Stimulated activated memory B cell treated with anti-CD40 and anti-IgM and Interleukin-4, amounts not matched to agents 10 μg/mL and 1 μg/mL and 100 μg/mL, for 72 hours (primary cell): Measurements from ENCODE around the gene ZNF771.

ENCODE experiments used
- ATAC-seq: fragments of 150-1000 bp; cut with Tn5 transposase; 2 replicates; pipeline ENCODE4 v1.10.0; 2021
- H3K27ac Mint-ChIP-seq: one replicate; pipeline ENCODE4 v1.8.0; 2022; ENCODE audit warnings: mild to moderate bottlenecking, mixed read lengths
- H3K27me3 Mint-ChIP-seq: one replicate; pipeline ENCODE4 v1.8.0; 2022; ENCODE audit warnings: mixed read lengths
- H3K36me3 Mint-ChIP-seq: one replicate; pipeline ENCODE4 v1.8.0; 2022; ENCODE audit warnings: mixed read lengths
- H3K4me1 Mint-ChIP-seq: one replicate; pipeline ENCODE4 v1.8.0; 2022; ENCODE audit warnings: mixed read lengths
- H3K4me3 Mint-ChIP-seq: one replicate; pipeline ENCODE4 v1.8.0; 2022; ENCODE audit warnings: mild to moderate bottlenecking, moderate library complexity, mixed read lengths
- H3K9me3 Mint-ChIP-seq: one replicate; pipeline ENCODE4 v1.8.0; 2022; ENCODE audit warnings: mixed read lengths

Gene ZNF771

DNA sequence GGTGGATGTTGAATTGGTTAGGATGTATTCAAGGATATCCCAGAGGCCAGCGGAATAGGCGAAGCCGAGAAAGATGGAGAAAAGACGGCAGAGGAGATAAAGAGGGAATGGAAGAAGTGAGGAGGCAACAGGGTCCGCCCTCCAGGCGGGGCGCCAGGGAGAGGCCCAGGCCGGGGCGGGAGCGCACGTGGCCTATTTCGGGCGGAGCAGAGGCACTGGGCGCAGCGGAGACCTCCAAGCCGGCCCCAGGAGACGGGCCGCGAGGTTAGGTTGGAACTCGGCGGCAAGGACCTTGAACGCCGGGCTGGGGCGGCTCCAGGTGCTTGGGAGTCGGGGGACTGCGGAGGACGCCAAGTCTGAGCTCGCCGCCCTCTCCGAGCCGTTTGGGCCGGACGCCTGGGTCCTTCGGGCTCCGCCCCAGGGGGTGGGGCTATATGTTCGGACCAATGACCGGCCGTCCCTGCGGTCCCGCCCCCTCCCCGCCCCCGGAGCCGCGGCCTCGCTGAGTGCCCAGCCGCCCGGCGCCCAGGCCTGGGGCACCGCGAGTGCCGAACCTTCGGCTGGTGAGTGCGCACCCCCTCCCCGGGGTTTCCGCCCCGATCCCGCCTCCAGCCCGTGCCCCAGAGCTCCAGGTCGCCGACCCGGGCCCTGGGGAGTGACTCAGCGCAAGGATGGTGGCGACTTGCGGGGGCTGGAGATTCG, at the start of gene ZNF771:
ZNF771 (plus strand) TSS at position 505 of the 702 bp plus-strand sequence. CDS start 448 bp downstream, outside the sequence.
- peak within 1 kb of the TSS; percentile 97 for H3K4me3 Mint-ChIP-seq
- H3K36me3 Mint-ChIP-seq = peaks cover 6% of the 10 kb centered on the region
- peak within 1 kb of the TSS; percentile 82 for H3K27ac Mint-ChIP-seq
- peak; percentile 96 for ATAC-seq
- H3K4me1 Mint-ChIP-seq = peaks cover 47% of the 10 kb centered on the region
- no peaks in the 10 kb centered on the region for H3K27me3 Mint-ChIP-seq
- H3K9me3 Mint-ChIP-seq = no peaks in the 10 kb centered on the region

DNA sequence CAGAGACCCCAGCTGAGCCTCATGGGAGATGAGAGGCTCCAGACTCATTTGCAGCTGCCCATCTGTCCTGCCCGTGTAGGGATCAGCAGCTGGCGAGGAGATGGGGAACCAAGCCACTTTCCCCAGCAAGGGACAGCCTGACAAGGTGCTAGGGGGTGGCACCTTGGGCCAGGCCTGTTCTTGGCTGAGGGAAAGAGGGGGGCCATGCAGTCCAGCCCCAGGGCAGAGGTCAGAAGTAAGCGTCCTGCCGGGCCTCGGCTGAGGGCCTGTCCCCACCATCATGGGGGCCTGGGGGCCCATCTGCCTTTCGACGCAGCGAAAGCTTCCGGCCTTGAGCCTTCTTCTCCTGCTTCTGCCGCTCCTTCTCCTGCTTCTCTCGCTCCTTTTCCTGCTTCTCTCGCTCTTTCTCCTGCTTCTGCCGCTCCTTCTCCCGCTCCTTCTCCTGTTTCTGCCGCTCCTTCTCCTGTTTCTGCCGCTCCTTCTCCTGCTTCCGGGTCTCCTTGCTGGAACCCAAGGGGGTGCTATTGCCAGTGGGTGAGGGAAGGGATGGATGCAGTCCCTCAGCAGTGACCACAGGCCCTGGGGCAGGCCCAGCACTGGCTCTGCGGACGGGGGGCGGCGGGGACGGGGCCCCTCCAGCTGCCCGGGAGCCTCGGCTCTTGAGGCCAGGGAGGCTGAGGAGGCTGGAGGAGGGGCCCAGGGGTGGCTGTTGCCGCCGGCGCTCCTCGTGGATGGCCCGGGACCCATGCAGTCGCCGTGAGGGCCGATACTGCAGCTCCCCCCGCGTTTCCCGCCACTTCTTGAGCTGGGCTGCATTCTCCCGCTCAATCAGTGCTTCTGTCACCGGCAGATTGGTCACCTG, 49.5 kb upstream of the ZNF771 start:
- H3K27me3 Mint-ChIP-seq = no peaks in the 10 kb centered on the region
- no peaks in the 10 kb centered on the region for H3K9me3 Mint-ChIP-seq
- H3K4me1 Mint-ChIP-seq = peaks cover 42% of the 10 kb centered on the region
- H3K36me3 Mint-ChIP-seq = peaks cover 57% of the 10 kb centered on the region
- ATAC-seq = no peak
- H3K4me3 Mint-ChIP-seq = no peak overlapping the region
- peak overlapping the region; percentile 95 for H3K27ac Mint-ChIP-seq

DNA sequence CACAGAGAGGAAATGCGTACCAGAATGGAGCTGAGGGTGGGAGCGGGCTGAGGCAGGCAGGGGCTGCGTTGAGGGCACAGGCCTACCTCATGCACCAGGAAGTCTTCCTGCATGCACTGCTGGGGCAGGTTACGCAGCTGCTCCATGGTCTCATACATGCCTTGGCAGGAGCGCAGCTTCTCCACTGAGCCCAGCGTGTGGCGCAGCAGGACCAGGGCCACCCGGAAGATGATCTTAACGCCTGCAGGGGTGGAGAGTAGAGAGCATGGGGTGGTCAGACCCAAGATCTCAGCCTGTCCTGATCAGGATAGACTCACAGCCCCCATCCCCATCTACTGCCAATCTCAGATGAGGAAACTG, 48.8 kb upstream of the ZNF771 start:
- no peak for ATAC-seq
- peaks cover 36% of the 10 kb centered on the region for H3K4me1 Mint-ChIP-seq
- H3K27ac Mint-ChIP-seq = no peak overlapping the region
- no peaks in the 10 kb centered on the region for H3K27me3 Mint-ChIP-seq
- no peak overlapping the region for H3K4me3 Mint-ChIP-seq
- no peaks in the 10 kb centered on the region for H3K9me3 Mint-ChIP-seq
- H3K36me3 Mint-ChIP-seq = peaks cover 57% of the 10 kb centered on the region

DNA sequence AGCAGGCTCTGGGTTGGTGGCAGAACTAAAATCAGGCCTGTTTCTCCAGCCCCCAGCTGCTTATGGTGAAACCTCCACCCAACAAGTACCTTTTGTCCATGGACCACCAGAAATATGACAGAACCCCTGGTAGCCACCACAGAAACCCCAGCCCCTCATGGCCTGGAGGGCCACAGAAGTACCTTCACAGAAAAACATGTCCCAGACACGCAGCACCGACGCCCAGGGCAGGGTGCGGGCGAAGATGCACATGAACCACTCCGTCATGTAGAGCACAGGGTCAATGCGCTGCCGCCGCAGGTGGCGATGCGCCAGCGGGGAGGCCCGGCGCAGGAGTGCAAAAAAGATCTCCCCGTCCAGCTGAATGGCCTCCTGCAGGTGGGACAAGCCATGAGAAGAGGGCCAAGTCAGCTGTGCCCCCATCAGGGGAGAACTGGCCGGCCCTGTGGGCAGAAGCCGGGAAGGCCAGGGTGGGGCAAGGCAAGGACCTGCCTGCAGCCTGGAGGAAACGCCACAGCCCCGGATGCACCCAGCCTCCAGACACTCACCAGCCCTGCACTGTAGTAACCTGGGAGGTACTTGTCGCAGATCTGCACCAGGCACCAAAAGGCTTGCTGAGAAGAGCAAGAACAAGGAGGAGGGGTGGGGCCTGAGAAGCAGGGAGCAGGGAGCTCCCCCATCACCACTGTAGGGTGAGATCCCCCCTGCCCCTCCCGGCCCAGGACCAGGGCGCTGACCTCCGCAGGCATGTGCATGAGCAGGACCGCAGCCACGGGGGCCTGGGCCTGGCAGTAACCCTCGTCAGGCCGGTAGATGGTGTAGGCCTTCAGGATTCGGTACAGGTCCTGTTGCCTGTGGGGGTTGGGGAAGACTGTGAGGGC, 48.2 kb upstream of the ZNF771 start:
- peaks cover 54% of the 10 kb centered on the region for H3K36me3 Mint-ChIP-seq
- H3K27me3 Mint-ChIP-seq = no peaks in the 10 kb centered on the region
- H3K4me3 Mint-ChIP-seq = no peak overlapping the region
- H3K27ac Mint-ChIP-seq = no peak overlapping the region
- ATAC-seq = no peak
- H3K9me3 Mint-ChIP-seq = no peaks in the 10 kb centered on the region
- H3K4me1 Mint-ChIP-seq = peaks cover 29% of the 10 kb centered on the region

DNA sequence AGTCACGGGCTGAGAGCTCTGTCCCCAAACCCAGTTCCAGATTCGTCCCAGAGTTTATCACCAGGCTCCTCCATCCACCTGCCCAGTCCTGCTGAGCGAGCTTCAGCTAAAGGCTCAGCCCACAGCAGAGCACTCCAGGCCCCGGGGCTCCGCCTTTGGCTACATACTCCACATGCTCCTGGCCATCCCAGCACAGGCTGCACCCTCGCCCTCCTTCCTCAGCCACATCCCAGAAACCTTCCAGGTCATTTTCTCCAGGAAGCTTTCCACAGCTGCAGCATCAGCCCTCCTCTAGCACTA, 47.6 kb upstream of the ZNF771 start:
- Mint-ChIP-seq H3K9me3 (no peaks in the 10 kb centered on the region), H3K4me3 (no peak overlapping the region), H3K4me1 (peaks cover 24% of the 10 kb centered on the region), H3K27me3 (no peaks in the 10 kb centered on the region), H3K36me3 (peaks cover 53% of the 10 kb centered on the region), H3K27ac (no peak overlapping the region)
- ATAC-seq = no peak

DNA sequence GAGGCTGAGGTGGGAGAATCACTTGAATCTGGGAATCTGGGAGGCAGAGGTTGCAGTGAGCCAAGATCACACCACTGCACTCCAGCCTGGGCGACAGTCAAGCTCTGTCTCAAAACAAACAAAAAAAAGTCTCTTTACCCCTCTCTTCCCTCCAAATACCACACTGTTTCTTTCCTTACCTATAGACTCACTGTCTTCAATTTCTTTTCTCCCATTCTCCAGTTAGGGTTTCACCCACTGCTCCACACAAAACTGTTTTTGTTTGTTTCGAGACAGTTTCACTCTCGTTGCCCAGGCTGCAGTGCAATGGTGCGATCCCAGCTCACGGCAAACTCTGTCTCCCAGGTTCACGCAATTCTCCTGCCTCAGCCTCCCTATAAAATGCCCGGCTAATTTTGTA, 46.2 kb upstream of the ZNF771 start:
- Mint-ChIP-seq H3K4me3 (no peak overlapping the region), H3K9me3 (no peaks in the 10 kb centered on the region), H3K27ac (no peak overlapping the region), H3K27me3 (no peaks in the 10 kb centered on the region), H3K36me3 (peaks cover 61% of the 10 kb centered on the region), H3K4me1 (peaks cover 18% of the 10 kb centered on the region)
- no peak for ATAC-seq

DNA sequence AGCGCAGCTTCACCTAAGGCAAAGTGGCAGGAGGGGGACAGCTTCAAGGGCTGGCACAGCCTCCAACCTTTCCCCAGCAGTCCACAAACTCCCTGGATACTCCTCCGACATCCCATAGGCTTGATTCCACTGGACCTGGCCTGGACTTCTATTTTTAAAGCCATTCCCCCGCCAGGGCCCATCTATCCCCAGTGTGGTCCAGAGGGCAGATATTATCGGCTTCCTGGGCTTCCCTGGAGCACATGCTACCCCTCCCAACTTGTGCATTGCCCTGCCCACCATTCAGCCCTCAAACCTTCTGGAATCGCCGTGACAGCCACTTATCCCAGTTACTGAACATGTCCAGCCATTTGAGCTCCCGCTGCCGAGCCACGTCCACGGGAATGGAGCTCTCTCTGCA, 42.2 kb upstream of the ZNF771 start:
- no peak for ATAC-seq

DNA sequence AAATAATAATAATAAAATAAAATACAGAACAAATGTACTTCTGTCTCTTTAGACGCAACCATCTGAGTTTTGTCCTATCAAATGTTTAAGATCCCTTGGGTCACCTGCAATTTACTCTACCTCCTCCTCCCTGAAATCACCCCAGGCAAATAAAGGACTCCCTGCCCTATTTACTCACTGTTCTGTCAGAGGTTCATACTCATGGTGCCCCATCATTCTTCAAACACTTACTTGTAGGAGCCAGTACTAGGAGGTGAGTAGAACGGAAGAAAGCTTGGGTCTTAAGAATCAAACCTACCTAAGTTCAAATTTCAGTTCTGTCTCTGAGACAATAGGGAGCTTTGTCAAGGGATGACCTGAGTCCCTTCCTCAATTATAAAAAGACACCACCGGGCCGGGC, 40.9 kb upstream of the ZNF771 start:
- ATAC-seq = no peak
- H3K36me3 Mint-ChIP-seq = peaks cover 40% of the 10 kb centered on the region
- H3K27me3 Mint-ChIP-seq = no peaks in the 10 kb centered on the region
- no peak overlapping the region for H3K4me3 Mint-ChIP-seq
- H3K9me3 Mint-ChIP-seq = no peaks in the 10 kb centered on the region
- no peak overlapping the region for H3K27ac Mint-ChIP-seq
- peaks cover 39% of the 10 kb centered on the region for H3K4me1 Mint-ChIP-seq

More for the DNA sequence above, 42.2 kb upstream of the ZNF771 start:
- Mint-ChIP-seq H3K27me3 (no peaks in the 10 kb centered on the region), H3K4me3 (no peak overlapping the region), H3K9me3 (no peaks in the 10 kb centered on the region), H3K36me3 (peaks cover 52% of the 10 kb centered on the region), H3K27ac (no peak overlapping the region), H3K4me1 (peaks cover 34% of the 10 kb centered on the region)

DNA sequence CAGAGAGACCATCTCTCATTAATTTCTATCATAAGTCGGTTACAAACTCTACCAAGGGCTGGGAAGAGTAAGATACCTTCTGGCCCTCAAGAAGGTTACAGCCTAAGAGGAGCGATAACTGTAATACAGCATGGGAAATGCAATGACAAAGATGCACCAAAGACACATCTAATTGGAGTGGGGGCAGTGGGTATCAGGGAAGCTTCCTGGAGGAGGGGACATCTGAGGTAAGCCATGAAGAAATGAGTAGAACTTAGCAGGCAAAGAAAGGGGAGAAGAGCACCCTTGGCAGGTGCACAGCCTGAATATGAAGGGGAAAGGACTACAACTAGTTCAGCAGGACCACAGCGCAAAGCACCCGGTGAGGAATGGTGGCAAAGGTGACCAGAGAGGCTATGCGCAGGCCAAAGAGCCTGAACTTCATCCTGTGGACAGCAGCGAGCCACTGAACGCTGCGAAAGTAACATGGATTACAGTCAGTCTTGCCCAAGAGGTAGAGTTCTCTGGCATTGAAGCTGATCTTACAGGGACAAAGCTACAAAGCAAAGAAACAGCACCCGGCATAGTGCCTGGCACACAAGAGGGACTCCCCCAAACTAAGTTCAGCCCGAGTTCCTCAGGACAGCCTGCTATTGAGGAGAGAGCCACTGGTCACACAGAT, 39.9 kb upstream of the ZNF771 start:
- peaks cover 36% of the 10 kb centered on the region for H3K36me3 Mint-ChIP-seq
- H3K9me3 Mint-ChIP-seq = no peaks in the 10 kb centered on the region
- ATAC-seq = no peak
- H3K4me3 Mint-ChIP-seq = peak overlapping the region; percentile 79
- H3K27me3 Mint-ChIP-seq = no peaks in the 10 kb centered on the region
- H3K27ac Mint-ChIP-seq = peak overlapping the region; percentile 43
- H3K4me1 Mint-ChIP-seq = peaks cover 47% of the 10 kb centered on the region

DNA sequence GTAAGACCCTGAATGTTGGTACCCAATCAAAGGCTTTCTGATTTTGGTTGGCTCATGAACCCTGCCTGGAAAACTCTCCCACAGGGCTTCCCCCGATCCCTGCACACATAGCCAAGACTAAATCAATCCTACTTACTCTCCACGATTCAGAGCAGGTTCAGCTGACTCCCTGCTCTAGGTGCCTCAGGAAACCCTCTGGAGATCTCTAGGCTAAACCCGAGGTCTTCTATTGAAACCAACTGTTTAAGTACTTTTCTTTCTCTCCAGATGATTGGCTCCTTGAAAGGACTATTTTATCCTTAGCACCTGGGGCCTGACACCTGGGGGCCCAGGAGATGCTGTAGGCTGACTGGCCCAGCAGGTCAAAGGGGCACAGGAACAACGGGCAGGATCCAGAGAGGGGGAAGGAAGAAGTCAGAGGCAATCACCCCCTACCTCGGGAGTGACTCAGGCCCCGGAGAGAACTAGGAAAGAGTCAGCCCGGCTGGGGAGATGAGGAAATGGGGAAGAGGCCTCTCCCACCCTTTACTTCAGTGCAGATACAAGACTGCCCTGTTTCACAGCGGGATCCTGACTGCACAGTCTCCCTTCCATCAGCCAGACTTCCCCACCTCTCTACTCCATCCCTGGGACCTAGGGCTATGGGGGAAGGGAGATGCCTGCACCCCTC, 39.1 kb upstream of the ZNF771 start:
- peaks cover 30% of the 10 kb centered on the region for H3K36me3 Mint-ChIP-seq
- H3K27ac Mint-ChIP-seq = peak overlapping the region; percentile 48
- no peaks in the 10 kb centered on the region for H3K9me3 Mint-ChIP-seq
- no peaks in the 10 kb centered on the region for H3K27me3 Mint-ChIP-seq
- H3K4me1 Mint-ChIP-seq = peaks cover 47% of the 10 kb centered on the region
- H3K4me3 Mint-ChIP-seq = peak overlapping the region; percentile 79
- no peak for ATAC-seq

DNA sequence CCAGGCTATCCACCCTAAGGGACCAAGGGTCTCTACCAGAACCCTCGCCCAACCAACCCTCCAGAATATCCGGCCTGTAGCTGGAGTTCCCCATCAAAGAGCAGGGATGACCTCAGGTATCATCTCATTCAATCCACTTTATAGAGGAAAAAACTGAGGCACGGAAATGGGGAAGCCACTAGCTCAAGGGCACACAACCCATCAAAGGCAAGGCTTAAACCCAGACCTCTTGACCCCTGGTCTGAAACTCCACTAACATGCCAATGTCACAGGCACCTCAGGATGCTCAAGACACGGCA, 38.7 kb upstream of the ZNF771 start:
- Mint-ChIP-seq H3K4me1 (peaks cover 47% of the 10 kb centered on the region), H3K27ac (peak overlapping the region; percentile 48), H3K36me3 (peaks cover 25% of the 10 kb centered on the region), H3K4me3 (peak overlapping the region; percentile 79), H3K27me3 (no peaks in the 10 kb centered on the region), H3K9me3 (no peaks in the 10 kb centered on the region)
- ATAC-seq = no peak

DNA sequence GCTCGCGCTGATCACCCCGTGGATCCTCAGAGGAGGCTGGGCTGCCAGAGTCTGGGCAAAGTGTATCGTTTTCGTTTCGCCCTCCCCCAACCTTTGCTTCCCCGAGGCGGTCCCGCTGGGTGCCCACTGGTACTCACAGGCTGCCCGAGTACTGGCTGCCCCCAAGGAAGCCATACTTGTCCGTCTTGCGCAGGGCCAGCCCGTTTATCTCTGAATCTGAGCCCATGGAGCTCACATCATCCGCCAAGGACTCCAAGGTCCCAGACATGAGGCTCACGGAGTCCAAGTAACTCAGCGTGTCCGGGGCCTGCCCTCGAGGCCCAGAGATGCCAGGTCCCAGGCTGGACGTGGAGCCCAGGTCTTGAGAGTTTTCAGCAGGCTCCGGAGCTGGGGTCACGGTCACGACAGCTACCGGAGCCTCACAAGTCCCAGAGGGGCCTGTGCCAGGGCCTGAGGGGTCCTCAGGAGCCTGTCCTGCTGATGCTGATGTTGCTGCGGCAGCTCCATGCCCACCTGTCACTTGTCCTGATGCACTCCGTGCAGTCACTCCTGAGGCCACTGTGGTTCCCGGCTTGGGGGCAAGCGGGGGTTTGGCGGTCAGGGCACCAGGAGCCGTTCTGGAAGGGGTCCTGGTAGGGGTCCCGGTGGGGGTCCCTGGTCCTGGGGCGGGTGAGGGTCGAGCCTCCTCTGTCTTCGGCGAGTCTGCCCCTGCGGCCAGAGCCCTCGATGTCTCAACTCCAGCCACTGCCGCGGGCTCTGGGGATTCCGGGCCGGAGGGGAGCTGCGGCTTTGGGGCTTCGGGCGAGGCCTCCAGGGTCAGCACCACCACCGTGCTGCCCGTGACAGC, 38.1 kb upstream of the ZNF771 start:
- ATAC-seq = no peak
- Mint-ChIP-seq H3K4me3 (peak overlapping the region; percentile 79), H3K4me1 (peaks cover 47% of the 10 kb centered on the region), H3K9me3 (no peaks in the 10 kb centered on the region), H3K27me3 (no peaks in the 10 kb centered on the region), H3K27ac (peak overlapping the region; percentile 48), H3K36me3 (peaks cover 23% of the 10 kb centered on the region)

DNA sequence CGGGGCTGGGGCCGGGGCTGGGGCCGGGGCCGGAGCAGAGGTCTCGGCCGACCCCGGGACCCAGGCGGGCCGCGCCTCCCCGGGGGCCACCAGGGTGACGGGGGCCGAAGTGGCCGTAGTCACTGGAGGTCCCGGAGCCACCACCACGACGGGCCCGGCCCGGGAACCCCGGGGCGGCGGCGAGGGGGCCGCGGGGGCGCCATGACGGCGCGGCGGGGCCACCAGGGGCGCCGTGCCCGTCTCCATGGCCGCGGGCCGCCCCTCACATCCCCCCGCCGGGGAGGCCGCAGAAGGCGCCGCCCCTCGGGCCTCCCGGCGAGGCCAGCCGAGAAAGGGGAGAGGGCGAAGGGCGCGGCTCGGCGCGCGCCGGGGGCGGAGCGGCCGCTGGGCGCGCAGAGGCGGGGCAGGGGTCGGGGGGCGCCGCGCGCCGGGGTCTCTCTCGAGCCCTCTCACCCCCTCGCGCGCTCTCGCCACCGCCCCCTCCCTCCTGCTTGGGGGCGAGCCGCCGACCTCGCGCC, 37.4 kb upstream of the ZNF771 start:
- Mint-ChIP-seq H3K36me3 (peaks cover 17% of the 10 kb centered on the region), H3K4me3 (peak overlapping the region; percentile 79), H3K27me3 (no peaks in the 10 kb centered on the region), H3K9me3 (no peaks in the 10 kb centered on the region), H3K27ac (peak overlapping the region; percentile 85), H3K4me1 (peaks cover 47% of the 10 kb centered on the region)
- peak; percentile 10 for ATAC-seq
